GM18861 (cell line): ENCODE data around the gene KHSRP.
A peak's percentile ranks its signal among the peaks of the same experiment; 100 is the strongest.

Experiments used
- ATAC-seq: cut with Tn5 transposase; IDR thresholded peaks from one replicate; pipeline ENCODE4 v1.9.1; 2021; ENCODE audit not compliant: unreplicated experiment

KHSRP gene

GRCh38 chr19:6393074-6393982, 31.3 kb downstream of the KHSRP start, which contains the start of gene GTF2F1:
Gene GTF2F1 (minus strand): TSS chr19:6393164. CDS start chr19:6392995, 169 bp downstream.
- ATAC-seq = peak; percentile 59

GRCh38 chr19:6392221-6393073, 32.2 kb downstream of the KHSRP start:
- ATAC-seq = no peak

GRCh38 chr19:6387372-6387771, 37.2 kb downstream of the KHSRP start:
- no peak for ATAC-seq

- no peak for ATAC-seq
Observed at GRCh38 chr19:6384381-6384780, 40.2 kb downstream of the KHSRP start.

- ATAC-seq = no peak
Observed at GRCh38 chr19:6383188-6383587, 41.4 kb downstream of the KHSRP start.

- ATAC-seq = no peak
Observed at GRCh38 chr19:6381030-6381750, 43.4 kb downstream of the KHSRP start.

GRCh38 chr19:6379744-6380143, 44.9 kb downstream of the KHSRP start:
- no peak for ATAC-seq

GRCh38 chr19:6378486-6378885, 46.1 kb downstream of the KHSRP start:
- no peak for ATAC-seq

GRCh38 chr19:6378041-6378440, 46.6 kb downstream of the KHSRP start:
- no peak for ATAC-seq

GRCh38 chr19:6376512-6377190, 48.0 kb downstream of the KHSRP start:
- ATAC-seq = no peak

GRCh38 chr19:6375411-6376010, 49.1 kb downstream of the KHSRP start, which contains the start of gene PSPN:
Gene PSPN (minus strand): TSS chr19:6375933. CDS start chr19:6375849, 84 bp downstream.
- no peak for ATAC-seq

GRCh38 chr19:6374711-6375410, 49.8 kb downstream of the KHSRP start:
- no peak for ATAC-seq

- no peak for ATAC-seq
Observed at GRCh38 chr19:6374161-6374709, 50.4 kb downstream of the KHSRP start.

GRCh38 chr19:6373813-6374108, 50.9 kb downstream of the KHSRP start:
- no peak for ATAC-seq

GRCh38 chr19:6373096-6373812, 51.4 kb downstream of the KHSRP start:
- no peak for ATAC-seq

- ATAC-seq = peak; percentile 68
Observed at GRCh38 chr19:6372594-6373095, 52.0 kb downstream of the KHSRP start, which contains the start of gene ALKBH7. Gene ALKBH7 (plus strand): TSS chr19:6372794. CDS start chr19:6372821, 27 bp downstream.

GRCh38 chr19:6364353-6364752, 60.3 kb downstream of the KHSRP start:
- ATAC-seq = no peak
